Renal cortical epithelial cell (primary cell): Measurements from ENCODE around the gene PRR30. TPM values are rescaled to one million over a fixed set of nuclear protein-coding genes. Genes with fewer than 3 reads are reported as not detected.

Experiments used
- DNase-seq: peaks from one replicate; pipeline ENCODE4 v3.0.0-alpha.2; 2011; ENCODE audit warnings: low read depth
- total RNA-seq: library from RNA; depleted of rRNA; stranded (reverse); fragments of >200 nt; gene quantifications from 2 replicates; pipeline ENCODE4 v1.2.3, GENCODE V29; 2014

PRR30 gene
- total RNA-seq, 1 donor from 2014 or later = not detected

- no peak for DNase-seq
Measured at GRCh38 chr2:27097341-27097740, 41.9 kb downstream of the PRR30 start.

- DNase-seq = no peak
Measured at GRCh38 chr2:27096748-27097297, 42.4 kb downstream of the PRR30 start.

GRCh38 chr2:27095745-27096651 lies 43.2 kb downstream of the PRR30 start:
- DNase-seq = peak; percentile 48

- DNase-seq = no peak
Measured at GRCh38 chr2:27095427-27095744, 43.8 kb downstream of the PRR30 start.

- no peak for DNase-seq
Measured at GRCh38 chr2:27094353-27094984, 44.7 kb downstream of the PRR30 start.

- peak; percentile 27 for DNase-seq
Measured at GRCh38 chr2:27093430-27094352, 45.5 kb downstream of the PRR30 start.

GRCh38 chr2:27092696-27093429 lies 46.3 kb downstream of the PRR30 start:
- DNase-seq = peak; percentile 57

- no peak for DNase-seq
Measured at GRCh38 chr2:27091746-27092695, 47.2 kb downstream of the PRR30 start.

- DNase-seq = no peak
Measured at GRCh38 chr2:27089111-27089954, 49.9 kb downstream of the PRR30 start.

- DNase-seq = no peak
Measured at GRCh38 chr2:27088634-27089033, 50.6 kb downstream of the PRR30 start.

GRCh38 chr2:27087823-27088410 lies 51.3 kb downstream of the PRR30 start:
- no peak for DNase-seq

Other genes with a start within 250 kb of the PRR30 start
- 1.6 and 6.5 TPM in 2 replicates for gene MAPRE3, start 168.8 kb downstream of the PRR30 start, total RNA-seq
- gene TMEM214, start 106.4 kb downstream of the PRR30 start, total RNA-seq = 16.8 and 29.3 TPM in 2 replicates
- gene AGBL5, start 87.7 kb downstream of the PRR30 start, total RNA-seq = 23.6 and 35.0 TPM in 2 replicates
- gene OST4, start 67.8 kb downstream of the PRR30 start, total RNA-seq = 302 and 423 TPM in 2 replicates
- gene EMILIN1, start 60.8 kb downstream of the PRR30 start, total RNA-seq = 0.30 and 0.69 TPM in 2 replicates
- 1.1 and 3.0 TPM in 2 replicates for gene KHK, start 52.6 kb downstream of the PRR30 start, total RNA-seq
- 0.20 and 1.6 TPM in 2 replicates for gene CGREF1, start 20.3 kb downstream of the PRR30 start, total RNA-seq
- 0.10 TPM in 1 of 2 replicates, not detected in the other for gene ABHD1, start 15.6 kb downstream of the PRR30 start, total RNA-seq
- gene PREB, start 4.8 kb downstream of the PRR30 start, total RNA-seq = 37.5 and 53.0 TPM in 2 replicates
- gene TCF23, start 9.6 kb upstream of the PRR30 start, total RNA-seq = not detected in 2 replicates
- 101 and 131 TPM in 2 replicates for gene ATRAID, start 72.6 kb upstream of the PRR30 start, total RNA-seq
- 29.3 and 36.8 TPM in 2 replicates for gene SLC5A6, start 72.9 kb upstream of the PRR30 start, total RNA-seq
- gene CAD, start 78.0 kb upstream of the PRR30 start, total RNA-seq = 23.4 and 53.5 TPM in 2 replicates
- 0.10 TPM in 1 of 2 replicates, not detected in the other for gene SLC30A3, start 123.6 kb upstream of the PRR30 start, total RNA-seq
- not detected in 2 replicates for gene DNAJC5G, start 136.0 kb upstream of the PRR30 start, total RNA-seq
- 0.17 TPM in 1 of 2 replicates, not detected in the other for gene TRIM54, start 143.0 kb upstream of the PRR30 start, total RNA-seq
- gene UCN, start 169.0 kb upstream of the PRR30 start, total RNA-seq = 0.70 TPM in 1 of 2 replicates, not detected in the other
- gene MPV17, start 183.7 kb upstream of the PRR30 start, total RNA-seq = 30.0 and 42.6 TPM in 2 replicates
- gene GTF3C2, start 217.4 kb upstream of the PRR30 start, total RNA-seq = 32.1 and 40.2 TPM in 2 replicates
- 26.9 and 27.8 TPM in 2 replicates for gene EIF2B4, start 230.9 kb upstream of the PRR30 start, total RNA-seq
- 94.9 and 125 TPM in 2 replicates for gene SNX17, start 231.2 kb upstream of the PRR30 start, total RNA-seq
- gene ZNF513, start 241.3 kb upstream of the PRR30 start, total RNA-seq = 9.2 and 11.3 TPM in 2 replicates